ENCODE data around the gene CIAPIN1.
A peak's percentile ranks its signal among the peaks of the same experiment; 100 is the strongest.
"Not testable (repeated sequence)": the region's sequence is repeated elsewhere in the genome, so short reads cannot be mapped to it uniquely, and the experiment has no call there.

CIAPIN1 gene

DNA sequence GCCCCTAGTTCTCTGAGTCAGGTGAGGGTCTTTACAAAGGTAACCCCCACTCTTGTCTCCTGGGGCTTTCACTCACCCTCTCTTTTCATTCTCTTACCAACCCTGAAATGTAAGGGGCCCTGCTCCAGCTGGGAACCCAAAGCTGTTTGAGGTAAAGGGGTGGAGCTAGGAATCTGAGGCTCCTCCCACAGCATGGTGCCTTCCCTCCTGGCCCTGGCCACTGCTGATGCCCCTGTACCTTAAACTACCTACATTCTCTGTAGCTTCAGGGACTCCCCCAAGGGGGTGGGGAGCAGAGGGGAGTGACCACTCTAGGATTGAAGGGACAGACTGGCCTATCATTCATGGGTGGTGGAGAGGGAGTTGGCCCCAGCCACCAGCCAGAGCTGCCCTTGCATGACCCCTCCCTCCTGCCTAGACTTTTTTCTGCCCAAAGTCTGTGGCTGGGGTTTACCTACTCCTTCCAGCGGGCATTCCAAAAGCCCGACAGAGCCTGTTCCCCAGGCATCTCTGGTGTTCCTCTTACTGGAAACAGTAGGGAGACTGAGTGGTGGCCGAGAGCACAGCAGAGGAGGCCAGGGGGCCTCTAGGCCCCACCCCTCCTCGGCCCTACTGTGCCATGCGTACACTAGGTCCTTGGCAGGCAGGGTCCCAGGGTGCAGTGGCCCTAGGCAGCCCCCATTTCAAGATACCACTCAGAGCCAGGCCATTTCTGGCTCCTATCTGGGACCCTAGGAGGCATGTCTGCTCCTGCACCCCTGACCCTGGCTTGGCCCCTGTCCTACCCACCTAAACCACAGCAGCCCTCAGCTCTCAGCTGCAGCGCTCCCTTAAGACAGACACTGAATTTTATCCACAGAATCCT, 29.6 kb upstream of the CIAPIN1 start:
- no peak for DNase-seq

DNA sequence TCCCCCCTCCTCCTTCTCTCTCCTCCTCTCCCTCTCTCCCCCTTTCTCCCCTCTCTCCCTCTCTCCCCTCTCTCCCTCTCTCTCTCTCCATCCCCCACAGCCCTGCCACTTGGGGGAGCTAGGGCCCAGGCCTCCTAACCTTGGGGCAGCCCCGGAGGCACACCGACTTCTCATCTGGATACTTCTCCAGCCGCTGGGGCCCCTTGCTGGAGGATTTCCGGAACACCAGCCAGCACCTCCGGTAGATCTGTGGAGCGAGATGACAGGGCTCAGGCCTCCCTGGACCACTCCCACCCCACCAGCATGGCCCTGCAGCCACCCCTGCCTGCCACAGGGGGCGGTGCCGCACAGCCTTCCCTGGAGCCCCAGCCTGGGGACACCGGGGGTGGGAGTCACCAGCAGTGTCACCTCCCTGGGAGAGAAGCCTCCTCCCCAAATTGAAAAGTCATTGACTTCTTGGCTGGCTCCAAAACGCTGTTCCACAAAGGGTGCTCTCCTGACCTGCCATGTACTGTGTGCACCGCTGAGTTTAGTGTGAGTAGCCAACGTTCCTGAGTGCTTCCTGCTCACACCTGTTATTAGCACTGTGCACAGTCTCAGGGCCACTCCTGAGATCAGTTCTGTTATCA, 28.6 kb upstream of the CIAPIN1 start:
- peak; percentile 12 for DNase-seq

DNA sequence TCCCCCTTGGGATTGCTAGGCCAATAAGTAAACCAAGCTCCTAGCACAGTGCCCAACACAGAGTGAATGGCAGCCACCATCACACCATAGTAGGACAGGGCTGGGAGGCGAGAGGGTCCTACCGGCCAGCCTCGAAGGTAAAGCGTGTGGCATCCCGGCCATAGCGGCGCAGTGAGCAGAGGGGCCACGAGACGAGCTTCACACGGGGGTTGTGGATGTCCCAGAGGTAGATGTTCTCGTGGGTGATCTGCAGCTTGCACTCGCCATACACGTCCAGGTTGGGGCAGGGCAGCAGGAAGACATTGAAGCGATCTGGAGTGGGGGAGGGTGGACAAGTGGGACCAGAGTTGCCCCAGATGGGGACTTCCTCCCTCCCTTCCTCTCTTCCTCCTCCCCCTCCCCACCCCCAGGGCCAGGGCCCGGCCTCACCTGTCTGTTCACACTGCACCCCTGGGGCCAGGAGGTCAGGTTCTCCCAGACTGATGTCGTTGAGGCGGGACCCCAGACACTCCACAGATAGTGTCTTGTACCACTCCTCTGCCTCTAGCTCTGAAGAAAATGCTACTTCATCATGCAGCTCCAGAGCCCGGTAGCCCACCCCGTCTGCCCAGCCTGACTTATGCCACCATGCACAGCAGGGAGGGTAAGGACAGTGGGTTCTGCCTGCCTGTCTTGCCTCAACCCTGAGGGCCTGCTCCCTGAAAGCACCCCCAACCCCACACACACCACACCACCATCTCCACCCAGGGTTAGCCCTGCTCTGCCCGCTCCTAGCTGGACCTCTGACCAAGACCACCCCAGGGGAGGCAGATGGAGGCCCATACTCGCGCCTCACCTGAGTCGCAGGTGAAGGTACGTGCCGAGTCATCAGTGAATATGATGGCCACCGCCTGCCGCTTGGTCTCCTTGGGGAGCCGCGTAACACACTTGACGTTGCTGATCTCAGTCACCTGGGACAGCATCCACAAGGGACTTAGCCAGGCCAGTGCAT, 27.8 kb upstream of the CIAPIN1 start:
- DNase-seq = no peak

DNA sequence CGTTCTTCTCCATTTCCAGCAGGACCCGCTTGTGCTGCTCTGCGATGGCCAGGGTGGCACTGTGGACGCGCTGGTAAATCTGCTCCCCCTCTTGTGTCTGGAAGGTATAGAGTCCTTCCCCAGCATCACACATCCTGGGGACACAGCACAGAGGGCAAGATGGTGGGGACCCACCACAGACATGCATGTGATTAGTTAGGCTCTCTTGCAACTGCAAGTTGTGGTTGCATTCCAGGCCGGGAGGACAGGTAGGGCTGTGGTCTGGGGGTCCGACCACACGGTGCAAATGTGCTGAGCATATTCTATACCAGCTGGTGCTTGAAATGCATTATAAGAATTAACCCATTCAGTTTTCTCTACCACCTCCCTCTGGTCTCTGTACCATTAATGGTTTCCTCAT, 26.7 kb upstream of the CIAPIN1 start:
- no peak for DNase-seq

DNA sequence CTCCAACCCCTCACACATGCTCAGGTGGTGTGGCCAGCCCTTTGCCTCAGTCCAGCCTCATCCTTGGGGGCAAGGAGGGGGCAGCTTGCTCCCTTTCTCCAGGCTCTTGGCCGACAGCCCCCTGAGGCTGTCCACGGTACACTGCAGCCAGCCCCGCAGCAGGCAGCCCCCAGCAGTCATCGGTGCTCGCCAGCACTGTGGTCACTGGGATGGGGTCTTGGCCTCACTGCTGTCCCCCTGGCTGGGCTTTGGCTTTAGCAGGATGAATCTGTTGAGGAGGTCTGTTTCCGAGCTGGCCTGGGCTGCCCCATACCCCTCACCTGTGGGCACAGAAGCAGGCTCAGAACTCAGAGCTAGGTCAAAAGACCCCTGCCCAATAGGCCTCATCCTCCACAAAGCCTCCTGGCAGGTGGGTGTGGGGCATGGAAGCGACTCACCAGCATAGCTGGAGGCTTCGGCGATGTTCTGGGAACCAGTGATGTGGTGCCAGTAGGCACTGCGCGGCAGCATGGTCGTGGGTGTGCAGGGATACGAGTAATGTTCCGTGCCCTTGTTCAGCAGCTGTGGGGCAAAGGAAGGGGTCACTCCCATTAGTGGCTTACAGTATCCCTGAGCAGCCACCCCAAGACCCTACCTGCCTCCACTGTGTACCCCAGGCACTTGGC, 26.1 kb upstream of the CIAPIN1 start:
- no peak for DNase-seq

DNA sequence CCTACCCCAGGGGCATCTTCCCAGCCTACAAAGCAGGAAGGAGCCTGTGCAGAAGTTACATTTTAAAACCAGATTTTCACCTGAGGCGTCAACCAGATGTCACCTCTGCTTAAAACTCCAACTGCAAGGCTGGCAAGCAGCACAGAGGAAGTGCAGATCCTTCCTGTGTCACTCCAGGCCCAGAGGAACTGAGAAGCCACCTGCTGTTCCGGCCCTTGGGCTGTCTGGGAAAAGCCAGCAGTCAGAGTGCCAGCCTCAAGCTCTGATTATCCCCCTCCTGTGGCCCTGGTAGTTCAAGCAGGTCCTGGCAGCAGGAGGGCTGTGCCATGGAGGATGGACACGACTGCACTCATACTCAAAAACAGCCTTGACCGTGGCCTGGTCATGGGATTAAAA, 25.5 kb upstream of the CIAPIN1 start:
- no peak for DNase-seq

DNA sequence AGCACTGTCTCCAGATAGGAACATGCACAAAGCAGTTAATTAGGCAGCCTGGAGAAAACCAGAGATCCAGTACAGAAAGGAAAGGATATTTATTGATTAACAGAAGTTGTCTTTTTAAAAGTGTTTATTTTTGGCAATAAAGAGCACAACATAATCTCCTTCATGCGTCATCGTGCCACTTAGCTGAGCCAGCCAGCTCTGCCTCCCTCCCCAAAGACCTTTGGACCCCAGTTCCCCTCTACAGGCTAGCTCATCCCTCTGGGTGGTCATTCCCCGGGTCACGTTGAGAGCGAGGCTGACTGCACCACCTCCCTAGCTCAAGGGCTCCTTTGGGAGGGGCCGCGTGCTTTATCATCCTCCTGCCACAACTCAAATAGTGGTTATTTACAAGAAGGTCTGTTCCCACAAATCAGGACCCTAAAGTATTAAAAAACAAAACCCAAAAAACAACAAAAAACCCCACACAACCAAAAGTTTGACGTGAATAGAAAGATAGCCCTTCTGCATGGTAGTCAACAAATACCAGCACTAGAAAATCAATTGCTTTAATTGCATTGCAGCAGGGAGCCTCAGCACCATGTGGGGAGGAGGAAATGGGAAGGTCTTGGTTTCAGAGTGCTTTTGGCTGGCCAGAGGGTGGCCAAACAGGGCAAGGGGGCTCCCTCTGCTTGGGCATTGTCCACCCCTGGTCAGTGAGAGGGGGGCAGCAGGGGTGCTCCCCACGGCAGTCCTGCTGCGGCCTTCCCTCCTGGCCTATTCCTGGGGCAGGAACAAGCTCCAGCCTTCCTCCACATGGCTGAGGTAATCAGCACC, 24.9 kb upstream of the CIAPIN1 start:
- DNase-seq = no peak

DNA sequence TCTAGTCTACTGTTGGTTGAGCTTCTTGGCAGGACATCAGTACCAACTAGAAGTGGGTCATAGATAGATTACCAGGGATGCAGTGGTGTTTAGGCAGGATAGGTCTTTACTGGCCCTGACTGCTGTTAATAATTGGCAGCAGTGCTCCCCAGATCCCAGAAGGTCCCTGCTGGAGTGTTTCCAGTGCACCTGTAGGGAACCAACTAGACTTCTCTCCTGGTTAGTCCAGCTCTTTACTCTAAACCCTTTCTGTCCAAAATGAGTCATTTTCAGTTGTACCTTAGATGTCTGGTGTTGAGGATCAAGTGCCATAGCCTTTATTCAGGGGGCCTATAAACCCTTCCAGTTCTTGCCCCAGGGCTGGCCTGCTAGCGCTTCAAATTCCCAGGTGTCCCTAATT, 24.0 kb upstream of the CIAPIN1 start:
- DNase-seq = no peak

DNA sequence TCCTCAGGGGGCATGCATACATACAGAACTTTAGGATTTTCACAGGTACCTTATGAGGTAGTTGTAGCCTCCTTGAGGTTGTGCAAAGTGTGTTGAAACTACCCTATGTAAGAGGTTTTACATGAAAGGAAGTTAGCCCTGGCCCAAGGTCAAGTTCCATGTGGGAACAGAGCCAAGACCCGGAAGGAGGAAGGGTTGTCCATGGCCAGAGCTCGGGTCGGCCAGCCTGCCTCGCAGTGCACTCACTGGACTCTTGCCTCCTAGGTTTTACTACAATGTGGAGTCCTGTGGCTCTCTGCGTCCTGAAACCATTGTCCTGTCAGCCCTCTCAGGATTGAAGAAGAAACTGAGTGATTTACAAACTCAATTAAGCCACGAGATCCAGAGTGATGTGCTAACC, 23.5 kb upstream of the CIAPIN1 start:
- DNase-seq = no peak

DNA sequence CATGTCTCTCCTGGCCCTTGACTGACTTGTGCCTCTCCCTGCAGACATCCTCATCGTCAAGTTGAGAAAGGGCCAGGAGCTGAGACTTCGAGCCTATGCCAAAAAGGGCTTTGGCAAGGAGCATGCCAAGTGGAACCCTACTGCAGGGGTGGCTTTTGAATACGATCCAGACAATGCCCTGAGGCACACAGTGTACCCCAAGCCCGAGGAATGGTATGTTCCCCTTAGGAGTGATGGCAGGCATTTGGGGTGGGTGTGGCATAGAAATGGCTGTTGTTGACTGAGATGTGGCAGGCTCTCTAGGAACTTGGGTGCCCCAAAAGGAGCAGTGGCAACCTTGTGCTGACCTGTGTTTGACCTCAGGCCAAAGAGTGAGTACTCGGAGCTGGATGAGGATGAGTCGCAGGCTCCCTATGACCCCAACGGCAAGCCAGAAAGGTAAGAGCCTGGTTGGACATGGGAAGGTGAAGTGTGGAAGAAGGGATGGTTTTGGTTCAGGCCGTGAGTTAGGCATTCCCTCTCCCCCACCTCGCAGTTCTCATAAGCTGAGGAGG, 22.8 kb upstream of the CIAPIN1 start:
- no peak for DNase-seq

DNA sequence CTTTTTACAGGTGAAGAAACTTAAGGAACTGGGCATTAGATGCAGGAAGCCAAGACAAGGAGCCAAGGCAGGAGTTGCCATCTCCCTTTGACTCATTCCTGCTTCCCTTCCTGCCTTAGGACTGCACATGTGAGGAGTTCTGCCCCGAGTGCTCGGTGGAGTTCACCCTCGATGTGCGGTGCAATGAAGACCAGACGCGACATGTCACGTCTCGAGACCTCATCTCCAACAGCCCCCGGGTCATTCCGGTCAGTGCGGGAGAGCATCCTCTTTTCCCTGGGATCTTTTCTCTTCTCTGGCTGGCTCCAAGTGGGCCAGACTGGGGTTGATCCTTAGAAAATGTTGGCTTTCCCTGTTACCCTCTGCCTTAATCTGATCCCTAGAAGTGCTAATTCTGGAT, 21.9 kb upstream of the CIAPIN1 start:
- DNase-seq = no peak

DNA sequence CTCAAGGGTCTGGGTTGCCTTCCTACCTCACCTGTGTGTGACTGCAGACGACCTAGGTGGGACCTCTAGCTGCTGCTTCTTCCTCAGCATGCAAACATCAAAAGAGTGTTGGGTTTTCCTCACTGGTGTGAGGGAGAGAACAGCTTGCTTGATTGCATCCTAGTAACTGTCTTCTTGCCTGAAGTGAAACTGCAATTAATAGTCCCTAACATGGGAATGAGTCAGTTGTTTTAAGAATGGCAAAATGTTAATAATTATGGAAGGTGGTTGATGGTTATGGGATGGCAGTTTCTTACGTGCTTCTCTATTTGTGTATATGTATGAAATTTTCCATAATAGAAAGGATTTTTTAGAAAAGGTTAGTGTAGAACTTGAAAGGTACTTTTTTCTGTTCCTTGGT, 21.2 kb upstream of the CIAPIN1 start:
- no peak for DNase-seq

DNA sequence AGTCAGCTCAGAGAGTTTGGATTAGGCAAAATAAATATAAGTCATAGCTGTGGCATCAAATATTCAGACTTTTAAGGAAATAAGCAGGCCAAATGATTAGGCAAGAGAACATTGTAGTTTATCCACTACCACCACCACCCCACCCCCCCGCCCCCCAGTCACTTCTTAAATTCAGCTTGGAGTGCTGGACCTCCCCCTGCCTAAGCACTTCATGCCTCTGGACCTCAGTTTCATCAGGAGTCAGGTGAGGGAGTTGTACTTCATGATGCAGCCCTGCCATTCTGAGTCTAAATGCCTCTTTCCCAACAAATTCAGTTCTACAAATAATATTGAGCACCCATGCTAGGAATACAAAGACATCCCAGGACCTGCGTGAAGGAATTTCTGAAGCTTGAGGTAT, 17.3 kb upstream of the CIAPIN1 start:
- no peak for DNase-seq

DNA sequence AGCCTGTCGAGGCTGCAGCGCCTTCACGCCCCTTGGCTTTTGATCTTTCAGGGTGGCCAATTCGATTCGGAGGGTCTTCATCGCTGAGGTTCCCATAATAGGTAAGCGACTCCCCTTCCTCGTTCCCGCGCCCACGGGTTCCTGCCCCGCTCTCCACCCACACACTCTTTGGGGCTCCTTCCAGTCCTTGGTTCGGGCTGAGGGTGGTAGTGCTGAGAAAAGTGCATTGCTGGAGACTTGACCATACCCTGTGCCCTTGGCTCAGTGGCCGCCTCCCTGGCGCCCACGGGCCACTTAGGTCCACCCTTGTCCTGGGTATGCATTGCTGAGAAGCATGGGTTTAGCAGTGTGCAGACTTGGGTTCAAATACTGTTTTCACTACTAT, 15.8 kb upstream of the CIAPIN1 start:
- no peak for DNase-seq

DNA sequence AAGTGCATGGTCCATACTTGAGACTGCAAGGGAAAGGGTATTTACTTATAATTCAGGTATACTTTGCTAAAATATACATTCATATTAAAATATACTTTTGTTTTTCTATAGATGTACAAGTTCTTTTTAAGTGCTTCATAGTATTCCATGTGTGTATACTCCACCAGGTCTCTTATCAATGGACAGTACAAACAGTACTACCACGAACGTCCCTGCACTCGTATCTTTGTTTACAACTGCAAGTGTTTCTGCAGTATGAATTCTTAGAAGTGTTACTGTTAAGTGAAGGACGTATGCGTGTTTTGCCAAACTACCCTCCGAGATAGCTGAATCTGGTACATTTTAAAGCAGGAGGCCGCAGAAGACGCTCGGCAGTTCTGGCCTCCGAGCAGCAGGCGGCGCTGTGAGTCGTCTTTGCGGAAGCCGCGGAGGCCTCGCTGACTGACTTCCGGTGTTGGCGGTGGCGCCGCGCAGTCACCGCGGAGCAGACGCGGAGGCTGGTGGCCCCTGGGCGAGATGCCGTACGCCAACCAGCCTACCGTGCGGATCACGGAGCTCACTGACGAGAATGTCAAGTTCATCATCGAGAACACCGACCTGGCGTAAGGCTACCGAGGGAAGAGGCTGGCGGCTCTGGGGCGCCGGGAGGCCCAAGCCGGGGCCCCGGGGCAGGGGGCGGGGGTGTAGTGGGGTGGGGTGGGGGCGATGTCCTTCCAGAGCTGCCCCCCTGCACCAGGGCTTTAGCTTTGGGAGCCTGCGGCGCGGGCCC, 15.2 kb upstream of the CIAPIN1 start, which contains the start of gene POLR2C:
Gene POLR2C, plus strand, starts transcription at position 471 of the 769 bp plus-strand sequence. Its CDS starts 46 bp downstream, at position 517.
- peak; percentile 52 for DNase-seq

DNA sequence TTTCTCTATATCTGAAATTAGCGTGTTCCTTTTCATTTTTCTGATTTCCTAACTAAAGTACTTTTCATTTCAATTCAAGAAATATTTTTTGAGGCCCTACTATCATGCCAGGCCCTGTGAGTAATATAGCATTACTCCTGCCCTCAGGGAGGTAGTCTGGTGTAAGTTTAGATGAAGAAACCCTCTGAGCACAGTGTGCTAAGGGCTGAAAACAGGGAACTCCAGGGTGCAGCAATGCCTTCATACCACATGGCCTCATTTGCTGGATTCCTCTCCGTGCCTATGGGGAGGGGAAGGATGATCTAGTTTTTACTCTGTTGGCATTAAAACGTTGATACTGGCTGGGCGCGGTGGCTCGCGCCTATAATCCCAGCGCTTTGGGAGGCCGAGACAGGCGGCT, 4.8 kb upstream of the CIAPIN1 start:
- DNase-seq = no peak

DNA sequence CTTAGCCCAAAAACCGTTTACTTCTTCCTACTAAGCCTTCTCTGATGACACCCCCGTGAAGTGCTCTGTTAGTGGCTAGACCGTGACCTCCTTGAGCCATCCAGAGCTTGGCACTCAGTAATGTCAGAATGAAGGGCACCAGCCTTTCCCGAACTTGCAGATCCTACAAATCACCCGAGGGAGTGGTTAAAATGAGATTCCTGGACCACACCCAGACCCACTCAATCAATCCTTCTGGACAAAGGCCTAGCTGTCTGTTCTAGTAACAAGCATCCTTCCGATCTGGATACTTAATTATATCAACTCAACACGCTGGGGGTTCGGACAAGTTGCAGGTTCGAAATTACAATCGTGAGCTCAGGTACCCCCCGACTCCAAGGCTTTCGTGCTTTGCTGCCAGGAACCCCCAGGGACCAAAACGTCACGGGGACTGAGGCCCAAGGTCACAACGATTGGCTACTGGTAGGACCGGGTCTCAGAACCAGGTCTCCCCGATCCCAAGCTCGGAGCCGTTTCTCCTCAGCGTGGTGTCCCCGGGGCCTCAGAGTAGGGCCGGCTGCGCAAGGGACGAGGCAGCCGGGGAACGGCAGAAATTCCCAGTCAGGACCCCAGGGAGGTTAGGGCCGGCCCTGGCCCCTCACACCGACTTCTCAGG, 527 bp downstream of the CIAPIN1 start:
- DNase-seq = peak; percentile 14

DNA sequence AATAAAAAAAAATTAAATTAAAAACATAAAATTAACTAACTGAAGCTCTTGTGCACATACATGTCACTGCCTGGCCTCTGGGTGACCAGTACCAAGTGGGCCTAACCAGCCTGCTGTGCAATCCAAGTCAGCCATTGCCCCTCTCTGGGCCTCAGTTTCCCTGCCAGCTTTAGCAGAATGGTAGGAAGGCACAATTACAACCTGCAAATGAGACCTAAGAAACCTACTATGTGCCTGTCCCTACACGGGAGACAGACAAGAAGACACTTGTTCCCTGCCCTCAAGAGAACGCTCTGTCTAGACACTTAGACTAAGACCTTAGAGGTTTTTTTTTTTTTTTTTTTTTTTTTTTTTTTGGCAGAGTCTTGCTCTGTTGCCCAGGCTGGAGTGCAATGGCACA, 1.7 kb downstream of the CIAPIN1 start:
- DNase-seq = no peak

DNA sequence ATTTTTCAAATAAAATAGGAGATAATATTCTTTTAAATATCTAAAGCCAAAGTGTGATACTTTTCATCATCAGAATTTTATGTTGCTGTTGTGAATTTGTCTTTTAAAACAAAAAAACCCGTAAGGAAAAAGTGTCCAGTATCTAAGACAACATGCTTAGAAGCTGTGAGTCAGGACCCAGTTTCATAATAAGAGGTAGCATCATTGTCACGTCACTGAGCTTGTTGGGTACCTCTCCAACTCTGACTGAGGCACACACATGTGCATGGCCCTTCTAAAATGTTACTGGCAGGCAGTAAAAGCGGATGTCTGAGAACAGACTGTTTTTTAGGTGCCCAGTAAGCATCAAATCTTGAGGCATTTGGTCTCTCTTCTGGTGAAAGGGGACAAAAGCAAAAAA, 2.5 kb downstream of the CIAPIN1 start:
- DNase-seq = no peak

DNA sequence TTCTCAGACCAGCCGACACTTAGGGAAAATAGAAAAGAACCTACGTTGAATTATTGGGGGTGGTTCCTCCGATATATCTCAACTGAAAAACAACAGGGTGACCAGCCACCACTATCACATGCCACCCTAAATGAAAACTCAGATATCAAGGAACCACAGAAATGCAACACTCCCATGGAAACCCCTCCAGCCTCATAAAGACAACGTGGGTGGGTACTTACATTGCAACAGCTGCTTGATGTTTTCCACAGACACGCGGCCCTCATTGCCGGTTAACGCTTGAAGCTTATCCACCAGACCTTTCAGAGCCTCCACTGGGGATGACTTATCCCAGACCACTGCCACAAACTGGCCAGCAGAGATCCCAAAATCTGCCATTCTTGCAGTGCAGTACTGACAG, 6.6 kb downstream of the CIAPIN1 start:
- DNase-seq = not testable (repeated sequence)

All from NCI-H1694 treated with DMSO at 0.1 percent for 48 hours (cell line).